Endodermal cell (in vitro differentiated cells): ENCODE measurements around the gene PAX7. TPM values are rescaled to one million over a fixed set of nuclear protein-coding genes. Genes with fewer than 3 reads are reported as not detected.
A peak's percentile ranks its signal among the peaks of the same experiment; 100 is the strongest.

ENCODE experiments used
- DNase-seq: peaks from one replicate; pipeline ENCODE4 v3.0.0-alpha.2; 2017
- H3K27ac ChIP-seq: 2 replicates; pipeline ENCODE4 v1.5.1; 2013; ENCODE audit warnings: mild to moderate bottlenecking, low read depth, low read length, moderate library complexity
- H3K27me3 ChIP-seq: 2 replicates; pipeline ENCODE4 v1.6.1; 2013; ENCODE audit warnings: mild to moderate bottlenecking, low read length, moderate library complexity; ENCODE audit not compliant: insufficient read depth, control insufficient read depth, poor library complexity, severe bottlenecking
- H3K36me3 ChIP-seq: 2 replicates; pipeline ENCODE4 v1.7.0; 2013; ENCODE audit warnings: mild to moderate bottlenecking, low read length, moderate library complexity; ENCODE audit not compliant: control insufficient read depth, insufficient read depth
- H3K4me1 ChIP-seq: one replicate; pipeline ENCODE4 v1.7.0; 2013; ENCODE audit warnings: low read length; ENCODE audit not compliant: control insufficient read depth, insufficient read depth
- H3K4me3 ChIP-seq: 2 replicates; pipeline ENCODE4 v1.5.1; 2013; ENCODE audit warnings: mild to moderate bottlenecking, low read length, moderate library complexity
- H3K9ac ChIP-seq: 2 replicates; pipeline ENCODE4 v1.6.1; 2013; ENCODE audit warnings: mild to moderate bottlenecking, low read length, moderate library complexity; ENCODE audit not compliant: poor library complexity, severe bottlenecking; ENCODE audit errors: extremely low read depth
- H3K9me3 ChIP-seq: 2 replicates; pipeline ENCODE4 v1.6.1; 2013; ENCODE audit warnings: mild to moderate bottlenecking, low read length, moderate library complexity; ENCODE audit not compliant: control insufficient read depth
- H3K27ac Mint-ChIP-seq: 2 replicates; pipeline ENCODE4 v1.8.0; 2020; ENCODE audit warnings: mixed read lengths
- H3K27me3 Mint-ChIP-seq: 2 replicates; pipeline ENCODE4 v1.8.0; 2021; ENCODE audit warnings: mild to moderate bottlenecking, mixed read lengths; ENCODE audit not compliant: insufficient read depth
- H3K36me3 Mint-ChIP-seq: 2 replicates; pipeline ENCODE4 v1.8.0; 2020; ENCODE audit warnings: low read depth, mixed read lengths
- H3K4me1 Mint-ChIP-seq: 2 replicates; pipeline ENCODE4 v1.8.0; 2020; ENCODE audit warnings: mixed read lengths
- H3K4me3 Mint-ChIP-seq: 2 replicates; pipeline ENCODE4 v1.8.0; 2020; ENCODE audit warnings: mild to moderate bottlenecking, moderate library complexity, mixed read lengths
- H3K9me3 Mint-ChIP-seq: 2 replicates; pipeline ENCODE4 v1.8.0; 2020; ENCODE audit warnings: mild to moderate bottlenecking, mixed read lengths
- WGBS, 2 experiments: methylation state at CpG; one replicate each; pipeline versions ENCODE4 v1.1.5 to v1.1.7; 2013; ENCODE audit warnings: missing lambda C conversion rate in 2 of 2, mixed read lengths in 1 of 2; ENCODE audit not compliant: insufficient coverage in 1 of 2, insufficient read length in 1 of 2; 5-methylcytosine and 5-hydroxymethylcytosine counted together
- total RNA-seq, 2 donors: library from RNA; stranded (reverse); fragmentation: NEBNext Ultra II Directional in 1 of 2; extraction: Animal tissue kit (Norgen Biotek cat#: 25700) in 1 of 2; gene quantifications; 2 replicates in 1 of 2; 3 replicates in 1 of 2; pipeline ENCODE4 v1.2.1, GENCODE V29; 2021
- TF ChIP-seq, protein P1 (sequence below): fragments of 200-600 bp; sonication (generic); conservative IDR thresholded peaks from 2 replicates; pipeline ENCODE4 v1.5.0; 2021; ENCODE audit warnings: antibody characterized with exemption, mild to moderate bottlenecking

PAX7 gene
- total RNA-seq, 2 donors from 2014 or later = 2.2 to 2.4 TPM

DNA sequence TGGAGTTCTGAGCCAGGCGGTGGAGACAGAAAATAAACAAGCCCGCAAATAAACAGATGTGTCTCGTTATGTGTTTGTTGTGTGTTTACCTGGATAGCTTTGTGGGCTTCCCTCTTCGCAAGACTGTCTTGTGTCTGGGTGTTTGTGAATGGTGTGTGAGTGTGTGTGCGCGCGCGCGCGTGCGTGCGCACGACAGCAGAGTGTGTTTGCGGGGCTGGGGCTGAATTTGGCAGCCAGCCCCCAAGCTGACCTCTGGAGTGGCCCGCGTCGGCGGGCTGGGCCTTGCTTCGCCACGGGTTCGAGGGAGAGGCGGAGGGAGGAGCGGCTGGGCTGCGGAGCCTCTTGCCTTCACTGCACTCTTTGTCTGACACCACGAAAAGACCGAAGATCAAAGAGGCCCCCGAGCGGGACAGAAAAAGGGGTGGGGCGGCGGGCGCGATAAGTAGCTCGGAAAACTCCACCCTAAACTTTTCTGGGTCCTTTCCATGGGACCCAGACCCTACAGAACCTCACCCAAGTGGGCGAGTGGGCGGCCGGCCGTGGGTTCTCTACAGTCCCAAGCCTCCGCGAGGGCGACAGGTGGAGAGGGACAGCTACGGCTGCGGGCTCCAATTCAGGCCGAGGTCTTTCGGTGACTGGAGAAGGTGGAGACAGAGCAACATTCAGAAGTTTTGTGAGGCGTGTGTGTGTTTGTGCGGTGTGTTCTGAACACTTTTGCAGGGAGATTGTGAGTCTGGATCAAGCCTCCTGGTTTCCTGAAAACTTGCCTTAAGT lies 14.5 kb downstream of the PAX7 start:
- 2 to 3% methylated on average over 11 to 46 of the region's 46 CpGs for WGBS, 2 experiments
- peaks cover 62% of the 10 kb centered on the region for H3K4me1 Mint-ChIP-seq

DNA sequence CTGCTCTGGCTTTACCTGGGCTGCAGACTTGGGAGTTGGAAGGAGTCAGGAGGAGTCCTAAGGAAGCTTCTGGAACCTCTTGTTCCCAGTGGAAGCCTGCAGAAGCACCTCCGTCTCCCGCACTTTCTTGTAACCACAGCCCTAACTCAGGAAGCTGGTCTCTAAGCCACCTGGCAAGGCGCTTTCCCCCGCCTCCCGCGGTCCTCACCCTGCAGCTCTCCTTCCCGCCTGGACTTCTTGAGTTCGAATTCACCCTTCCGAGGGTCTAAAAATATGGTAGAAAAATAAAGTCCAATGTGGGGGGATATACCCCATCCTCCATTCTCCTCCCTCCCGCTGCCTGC lies 15.1 kb downstream of the PAX7 start:
- WGBS, 2 experiments = 0 to 3% methylated on average over 2 to 10 of the region's 10 CpGs
- Mint-ChIP-seq H3K27me3 (peaks cover 94% of the 10 kb centered on the region), H3K36me3 (no peaks in the 10 kb centered on the region), H3K4me3 (peak overlapping the region; percentile 63), H3K4me1 (peaks cover 63% of the 10 kb centered on the region), H3K27ac (no peak overlapping the region), H3K9me3 (no peaks in the 10 kb centered on the region)
- Histone ChIP-seq H3K4me3 (peak overlapping the region; percentile 79), H3K27me3 (peaks cover 91% of the 10 kb centered on the region), H3K27ac (no peak overlapping the region), H3K9ac (no peak overlapping the region), H3K36me3 (no peaks in the 10 kb centered on the region), H3K9me3 (no peaks in the 10 kb centered on the region), H3K4me1 (peaks cover 7% of the 10 kb centered on the region)
- TF ChIP-seq, protein P1, sequence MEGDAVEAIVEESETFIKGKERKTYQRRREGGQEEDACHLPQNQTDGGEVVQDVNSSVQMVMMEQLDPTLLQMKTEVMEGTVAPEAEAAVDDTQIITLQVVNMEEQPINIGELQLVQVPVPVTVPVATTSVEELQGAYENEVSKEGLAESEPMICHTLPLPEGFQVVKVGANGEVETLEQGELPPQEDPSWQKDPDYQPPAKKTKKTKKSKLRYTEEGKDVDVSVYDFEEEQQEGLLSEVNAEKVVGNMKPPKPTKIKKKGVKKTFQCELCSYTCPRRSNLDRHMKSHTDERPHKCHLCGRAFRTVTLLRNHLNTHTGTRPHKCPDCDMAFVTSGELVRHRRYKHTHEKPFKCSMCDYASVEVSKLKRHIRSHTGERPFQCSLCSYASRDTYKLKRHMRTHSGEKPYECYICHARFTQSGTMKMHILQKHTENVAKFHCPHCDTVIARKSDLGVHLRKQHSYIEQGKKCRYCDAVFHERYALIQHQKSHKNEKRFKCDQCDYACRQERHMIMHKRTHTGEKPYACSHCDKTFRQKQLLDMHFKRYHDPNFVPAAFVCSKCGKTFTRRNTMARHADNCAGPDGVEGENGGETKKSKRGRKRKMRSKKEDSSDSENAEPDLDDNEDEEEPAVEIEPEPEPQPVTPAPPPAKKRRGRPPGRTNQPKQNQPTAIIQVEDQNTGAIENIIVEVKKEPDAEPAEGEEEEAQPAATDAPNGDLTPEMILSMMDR = no peak
- DNase-seq = peak; percentile 80

More for the DNA sequence above, 14.5 kb downstream of the PAX7 start:
- TF ChIP-seq, protein P1 = no peak
- peak; percentile 73 for DNase-seq
- H3K4me3 ChIP-seq = peak overlapping the region; percentile 79
- H3K27me3 ChIP-seq = peaks cover 89% of the 10 kb centered on the region
- no peaks in the 10 kb centered on the region for H3K9me3 ChIP-seq
- H3K9ac ChIP-seq = no peak overlapping the region
- H3K4me1 ChIP-seq = peaks cover 5% of the 10 kb centered on the region
- Mint-ChIP-seq H3K27ac (no peak overlapping the region), H3K36me3 (no peaks in the 10 kb centered on the region), H3K4me3 (peak overlapping the region; percentile 63), H3K27me3 (peaks cover 92% of the 10 kb centered on the region), H3K9me3 (no peaks in the 10 kb centered on the region)
- no peak overlapping the region for H3K27ac ChIP-seq
- H3K36me3 ChIP-seq = no peaks in the 10 kb centered on the region

DNA sequence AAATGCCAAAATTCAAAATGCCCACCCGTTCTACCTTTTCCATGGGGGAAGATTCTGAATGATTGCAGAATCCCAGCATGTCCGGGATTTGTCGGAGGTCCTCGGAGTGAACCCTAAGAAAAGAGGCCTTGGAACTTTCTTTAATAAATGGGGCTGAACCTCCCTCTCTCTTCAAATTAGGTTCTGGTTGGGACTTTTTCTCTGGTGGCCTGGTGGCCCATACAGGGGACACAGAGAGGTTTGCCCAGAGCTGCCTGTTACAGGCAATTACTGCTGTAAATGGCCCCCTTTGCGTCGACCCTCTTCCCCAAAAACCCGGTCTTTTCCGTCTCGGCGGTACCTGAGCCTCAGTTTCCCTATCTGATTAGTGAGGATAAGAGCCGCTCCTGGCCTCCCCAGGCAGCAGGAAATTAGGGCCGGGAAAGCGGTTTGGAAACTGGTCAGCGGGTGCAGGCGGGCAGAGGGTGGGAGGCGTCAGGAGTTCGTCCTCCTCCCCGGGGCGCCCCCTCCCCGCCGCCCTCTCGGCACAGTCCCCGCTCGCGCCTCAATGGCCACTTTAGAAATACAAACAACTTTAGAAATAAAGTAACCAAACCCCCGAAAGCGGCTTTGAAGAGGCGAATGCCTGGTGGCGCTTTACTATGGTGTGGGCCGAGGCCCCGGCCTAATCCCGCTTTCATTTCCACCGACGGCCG lies 15.6 kb downstream of the PAX7 start:
- H3K9me3 Mint-ChIP-seq = no peaks in the 10 kb centered on the region
- Histone ChIP-seq H3K27ac (peak overlapping the region; percentile 34), H3K4me1 (peaks cover 7% of the 10 kb centered on the region), H3K4me3 (no peak overlapping the region), H3K36me3 (no peaks in the 10 kb centered on the region), H3K27me3 (peaks cover 92% of the 10 kb centered on the region), H3K9me3 (no peaks in the 10 kb centered on the region), H3K9ac (no peak overlapping the region)
- peaks cover 95% of the 10 kb centered on the region for H3K27me3 Mint-ChIP-seq
- peak; percentile 66 for DNase-seq
- H3K27ac Mint-ChIP-seq = no peak overlapping the region
- TF ChIP-seq, protein P1 = no peak
- peaks cover 60% of the 10 kb centered on the region for H3K4me1 Mint-ChIP-seq
- H3K4me3 Mint-ChIP-seq = no peak overlapping the region
- WGBS, 2 experiments = 0 to 1% methylated on average over 9 to 35 of the region's 35 CpGs
- H3K36me3 Mint-ChIP-seq = no peaks in the 10 kb centered on the region
